Caco-2 (cell line): ENCODE measurements around the gene NTNG1. TPM values are rescaled to one million over a fixed set of nuclear protein-coding genes. Genes with fewer than 3 reads are reported as not detected.

Experiments
- BruUV-seq: library from RNA; stranded (reverse); fragments of 400-500 nt; replicated peaks from 2 replicates; lab custom pipeline; 2021; lab: Mats Ljungman, UMichigan
- CTCF ChIA-PET: fragments of 300-600 bp; sonication (Branson Sonifier 250); formaldehyde crosslinking; loops from one replicate; lab custom pipeline; 2022; ENCODE audit warnings: antibody characterized with exemption; lab: Charles Lee
- POLR2A ChIA-PET: fragments of 300-600 bp; sonication (Branson Sonifier 250); formaldehyde crosslinking; loops from one replicate; lab custom pipeline; 2022; ENCODE audit warnings: antibody characterized with exemption; lab: Charles Lee
- DNase-seq, 2 experiments: peaks; one replicate each; pipeline versions ENCODE4 v3.0.0 to v3.0.0-alpha.2; 2020 to 2022
- H3K27me3 ChIP-seq: replicated peaks from 2 replicates; pipeline ENCODE4 v1.6.0; 2011; ENCODE audit warnings: low read length; ENCODE audit not compliant: control insufficient read depth, insufficient read depth
- H3K36me3 ChIP-seq: 2 replicates; pipeline ENCODE4 v1.5.1; 2011; ENCODE audit warnings: low read length; ENCODE audit not compliant: control insufficient read depth, insufficient read depth
- H3K4me1 ChIP-seq: fragments of 250-450 bp; sonication (Bioruptor Pico); 2 replicates; pipeline ENCODE4 v1.5.1; 2020; ENCODE audit warnings: mild to moderate bottlenecking
- H3K4me3 ChIP-seq: 2 replicates; pipeline ENCODE4 v1.5.1; 2011; ENCODE audit warnings: low read depth, mild to moderate bottlenecking, control low read depth, low read length
- H3K9me3 ChIP-seq: fragments of 250-450 bp; sonication (Bioruptor Pico); 2 replicates; pipeline ENCODE4 v1.5.1; 2020; ENCODE audit warnings: mild to moderate bottlenecking, moderate library complexity
- H3K27ac Mint-ChIP-seq: one replicate; pipeline ENCODE4 v1.8.0; 2022; ENCODE audit warnings: mixed read lengths; ENCODE audit not compliant: unreplicated experiment
- H3K27me3 Mint-ChIP-seq: one replicate; pipeline ENCODE4 v1.8.0; 2022; ENCODE audit warnings: mixed read lengths; ENCODE audit not compliant: insufficient read depth, unreplicated experiment
- H3K36me3 Mint-ChIP-seq: one replicate; pipeline ENCODE4 v1.8.0; 2022; ENCODE audit warnings: mild to moderate bottlenecking, mixed read lengths; ENCODE audit not compliant: insufficient read depth, unreplicated experiment
- H3K4me1 Mint-ChIP-seq: one replicate; pipeline ENCODE4 v1.8.0; 2022; ENCODE audit warnings: low read depth, mixed read lengths; ENCODE audit not compliant: unreplicated experiment
- H3K4me3 Mint-ChIP-seq: one replicate; pipeline ENCODE4 v1.8.0; 2022; ENCODE audit warnings: mild to moderate bottlenecking, moderate library complexity, mixed read lengths; ENCODE audit not compliant: unreplicated experiment
- H3K9me3 Mint-ChIP-seq: one replicate; pipeline ENCODE4 v1.8.0; 2022; ENCODE audit warnings: mixed read lengths; ENCODE audit not compliant: unreplicated experiment
- intact Hi-C: fragments of 100-400 bp; cut with micrococcal nuclease; formaldehyde crosslinking; loops from one replicate; pipeline ENCODE4 v1.10.0; 2022; ENCODE audit not compliant: unreplicated experiment
- total RNA-seq: library from RNA; stranded (reverse); gene quantifications from 2 replicates; pipeline ENCODE4 v1.2.3, GENCODE V29; 2022
- TF ChIP-seq, protein P1 (sequence below), 2 experiments: fragments of 200-600 bp in 1 of 2; IDR thresholded peaks; 1 replicate in 1 of 2; 2 replicates in 1 of 2; pipeline versions ENCODE4 v1.5.1 to v1.8.0; 2011 to 2022; ENCODE audit warnings: antibody characterized with exemption in 1 of 2, control low read depth in 1 of 2, inconsistent platforms in 1 of 2, low read depth in 1 of 2, low read length in 1 of 2, mild to moderate bottlenecking in 1 of 2, moderate library complexity in 1 of 2; ENCODE audit not compliant: insufficient read depth in 1 of 2, severe bottlenecking in 1 of 2, unreplicated experiment in 1 of 2

The NTNG1 gene
- total RNA-seq, 1 experiment from 2014 or later = not detected

GRCh38 chr1:107139833-107140702 is 771 bp upstream of the NTNG1 start:
- Mint-ChIP-seq H3K9me3 (no peaks in the 10 kb centered on the region), H3K27ac (no peak overlapping the region), H3K4me3 (peak overlapping the region; percentile 61), H3K4me1 (no peaks in the 10 kb centered on the region), H3K36me3 (no peaks in the 10 kb centered on the region), H3K27me3 (peaks cover 2% of the 10 kb centered on the region)
- H3K4me3 ChIP-seq = peak overlapping the region; percentile 14
- H3K4me1 ChIP-seq = no peaks in the 10 kb centered on the region
- no peaks in the 10 kb centered on the region for H3K36me3 ChIP-seq
- no TSS peak for BruUV-seq
- DNase-seq = no peak
- H3K27me3 ChIP-seq = no peaks in the 10 kb centered on the region
- no peaks in the 10 kb centered on the region for H3K9me3 ChIP-seq
- TF ChIP-seq, protein P1, sequence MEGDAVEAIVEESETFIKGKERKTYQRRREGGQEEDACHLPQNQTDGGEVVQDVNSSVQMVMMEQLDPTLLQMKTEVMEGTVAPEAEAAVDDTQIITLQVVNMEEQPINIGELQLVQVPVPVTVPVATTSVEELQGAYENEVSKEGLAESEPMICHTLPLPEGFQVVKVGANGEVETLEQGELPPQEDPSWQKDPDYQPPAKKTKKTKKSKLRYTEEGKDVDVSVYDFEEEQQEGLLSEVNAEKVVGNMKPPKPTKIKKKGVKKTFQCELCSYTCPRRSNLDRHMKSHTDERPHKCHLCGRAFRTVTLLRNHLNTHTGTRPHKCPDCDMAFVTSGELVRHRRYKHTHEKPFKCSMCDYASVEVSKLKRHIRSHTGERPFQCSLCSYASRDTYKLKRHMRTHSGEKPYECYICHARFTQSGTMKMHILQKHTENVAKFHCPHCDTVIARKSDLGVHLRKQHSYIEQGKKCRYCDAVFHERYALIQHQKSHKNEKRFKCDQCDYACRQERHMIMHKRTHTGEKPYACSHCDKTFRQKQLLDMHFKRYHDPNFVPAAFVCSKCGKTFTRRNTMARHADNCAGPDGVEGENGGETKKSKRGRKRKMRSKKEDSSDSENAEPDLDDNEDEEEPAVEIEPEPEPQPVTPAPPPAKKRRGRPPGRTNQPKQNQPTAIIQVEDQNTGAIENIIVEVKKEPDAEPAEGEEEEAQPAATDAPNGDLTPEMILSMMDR (IDR thresholded peaks at IDR 0.05; ENCODE audit: insufficient read depth in 1 of 2, low read depth in 1 of 2, low read length in 1 of 2, severe bottlenecking in 1 of 2, unreplicated experiment in 1 of 2) = no peak
- intact Hi-C loops = loop anchor here (2.0 kb wide), 1 partner anchor 83 kb away; the partner anchor contains the start of gene PRMT6
- POLR2A ChIA-PET = no interaction called here
- CTCF ChIA-PET = no interaction called here

DNA sequence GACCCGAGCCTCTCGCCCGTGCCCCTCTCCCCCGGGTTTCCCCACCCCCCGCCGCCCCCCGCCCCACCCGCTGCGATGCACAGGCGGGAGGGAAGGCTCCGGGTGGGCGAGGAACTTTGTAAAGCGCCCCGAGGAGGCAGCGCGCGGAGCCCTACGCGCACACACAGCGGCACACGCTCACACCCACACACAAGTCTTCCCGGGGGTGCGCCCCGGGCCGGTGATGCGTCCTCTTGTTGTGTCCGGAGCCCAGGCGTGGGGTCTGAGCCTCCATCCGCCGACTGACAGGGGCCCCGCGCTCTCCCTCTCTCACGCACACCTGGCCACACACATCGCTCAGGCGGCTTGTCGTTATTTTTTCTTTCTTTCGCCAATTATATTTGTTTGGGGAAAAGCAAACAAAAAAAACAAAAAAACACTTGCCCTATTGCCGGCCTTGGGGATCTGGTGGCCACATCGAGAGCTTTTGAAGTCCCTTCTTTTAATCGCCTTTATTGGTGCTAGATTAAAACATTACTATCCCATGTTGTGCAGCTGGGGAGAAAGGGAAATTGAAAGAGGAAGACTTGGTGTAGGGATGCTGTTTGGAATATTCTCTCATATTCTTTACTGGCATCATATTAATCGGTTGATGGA is 770 bp downstream of the NTNG1 start:
- POLR2A ChIA-PET = no interaction called here
- BruUV-seq = no TSS peak
- H3K27me3 Mint-ChIP-seq = peaks cover 5% of the 10 kb centered on the region

GRCh38 chr1:107142140-107142542 is 1.3 kb downstream of the NTNG1 start:
- BruUV-seq = no TSS peak
- POLR2A ChIA-PET = no interaction called here

More for the DNA sequence above, 770 bp downstream of the NTNG1 start:
- Histone ChIP-seq H3K36me3 (no peaks in the 10 kb centered on the region), H3K27me3 (no peaks in the 10 kb centered on the region), H3K4me1 (no peaks in the 10 kb centered on the region), H3K4me3 (peak overlapping the region; percentile 14; the same call in 1 of the 2 replicates), H3K9me3 (no peaks in the 10 kb centered on the region)
- no peak for DNase-seq
- Mint-ChIP-seq H3K4me3 (peak overlapping the region; percentile 49), H3K27ac (no peak overlapping the region), H3K36me3 (no peaks in the 10 kb centered on the region), H3K9me3 (no peaks in the 10 kb centered on the region), H3K4me1 (no peaks in the 10 kb centered on the region)
- CTCF ChIA-PET = no interaction called here
- intact Hi-C loops = loop anchor here (2.0 kb wide), 1 partner anchor 85 kb away; the partner anchor contains the start of gene PRMT6
- TF ChIP-seq, protein P1 (IDR thresholded peaks at IDR 0.05; ENCODE audit: insufficient read depth in 1 of 2, low read depth in 1 of 2, low read length in 1 of 2, severe bottlenecking in 1 of 2, unreplicated experiment in 1 of 2) = no peak

More at GRCh38 chr1:107142140-107142542, 1.3 kb downstream of the NTNG1 start:
- H3K27me3 ChIP-seq = no peaks in the 10 kb centered on the region
- H3K4me1 ChIP-seq = no peaks in the 10 kb centered on the region
- no peaks in the 10 kb centered on the region for H3K9me3 ChIP-seq
- intact Hi-C loops = no loop called here
- Mint-ChIP-seq H3K4me3 (peak overlapping the region; percentile 49), H3K27ac (no peak overlapping the region), H3K36me3 (no peaks in the 10 kb centered on the region), H3K4me1 (no peaks in the 10 kb centered on the region), H3K9me3 (no peaks in the 10 kb centered on the region), H3K27me3 (peaks cover 5% of the 10 kb centered on the region)
- no peak overlapping the region for H3K4me3 ChIP-seq
- H3K36me3 ChIP-seq = no peaks in the 10 kb centered on the region
- CTCF ChIA-PET = interaction anchor here (0.7 kb wide), 1 partner anchor 40 kb away, joined by 3 read pairs; no protein-coding TSS in a partner anchor
- TF ChIP-seq, protein P1 (IDR thresholded peaks at IDR 0.05; ENCODE audit: insufficient read depth in 1 of 2, low read depth in 1 of 2, low read length in 1 of 2, severe bottlenecking in 1 of 2, unreplicated experiment in 1 of 2) = peak; percentile 37 to 52
- DNase-seq = no peak
